UCSD-AML1 (cell line): Measurements from ENCODE around the gene PEAK1.

Experiments
- DNase-seq: peaks from one replicate; lab custom pipeline; 2025; ENCODE audit not compliant: unreplicated experiment; lab: John Stamatoyannopoulos, UW

Gene PEAK1

DNA sequence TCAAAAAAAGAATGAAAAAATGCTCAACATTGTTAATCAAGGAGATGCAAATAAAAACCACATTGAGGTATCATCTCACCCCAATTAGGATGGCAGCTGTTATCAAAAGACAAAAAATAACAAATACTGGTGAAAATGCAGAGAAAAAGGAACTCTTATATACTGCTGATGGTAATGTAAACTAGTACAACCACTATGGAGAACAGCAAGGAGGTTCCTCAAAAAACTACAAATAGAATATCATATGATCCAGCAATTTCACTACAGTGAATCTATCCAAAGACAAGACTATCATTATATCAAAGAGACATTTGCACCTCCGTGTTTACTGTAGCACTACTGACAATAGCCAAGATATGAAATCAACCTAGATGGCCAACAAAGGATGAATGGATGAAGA is 58.4 kb downstream of the PEAK1 start:
- DNase-seq: no peak

GRCh38 chr15:77358545-77359240 is 61.2 kb downstream of the PEAK1 start:
- no peak for DNase-seq

DNA sequence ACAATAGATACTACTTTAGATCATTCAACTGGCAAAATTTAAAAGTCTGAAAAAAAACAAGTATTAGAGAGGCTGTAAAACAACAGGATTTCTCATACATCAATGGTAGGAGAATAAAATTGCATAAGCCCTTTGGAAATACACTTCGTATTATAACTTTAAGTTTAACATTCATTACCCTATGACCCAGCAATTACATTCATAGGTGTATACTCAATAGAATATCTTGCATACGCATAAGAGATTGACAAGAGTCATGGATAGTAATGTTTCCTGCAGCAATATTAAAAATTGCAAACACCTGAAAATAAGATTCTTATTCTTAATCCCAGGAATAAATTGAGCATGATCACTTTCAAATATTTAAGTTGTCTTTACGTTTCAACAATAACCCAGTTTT is 63.6 kb downstream of the PEAK1 start:
- no peak for DNase-seq

DNA sequence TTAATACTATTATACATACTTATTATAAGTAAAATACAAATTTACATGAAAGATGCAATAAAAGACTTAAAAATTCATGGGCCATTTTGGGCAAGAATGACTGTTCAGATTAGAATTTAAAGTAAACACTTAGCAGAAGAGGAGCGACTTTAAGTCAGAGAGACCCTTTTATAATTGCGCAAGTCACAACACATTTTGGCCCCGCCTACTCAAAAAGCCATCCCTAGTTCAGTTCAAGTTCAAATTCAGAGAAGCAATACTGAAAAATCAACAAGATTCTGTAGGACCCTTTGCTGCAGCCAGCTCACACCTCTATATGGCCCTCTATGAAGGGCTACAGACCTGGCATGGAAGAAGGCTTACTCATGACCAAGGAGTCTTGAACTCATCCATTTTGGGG is 64.6 kb downstream of the PEAK1 start:
- no peak for DNase-seq

- DNase-seq: no peak
Observed at GRCh38 chr15:77354063-77354462, 65.8 kb downstream of the PEAK1 start.

- no peak for DNase-seq
Observed at GRCh38 chr15:77352887-77353286, 67.0 kb downstream of the PEAK1 start.

DNA sequence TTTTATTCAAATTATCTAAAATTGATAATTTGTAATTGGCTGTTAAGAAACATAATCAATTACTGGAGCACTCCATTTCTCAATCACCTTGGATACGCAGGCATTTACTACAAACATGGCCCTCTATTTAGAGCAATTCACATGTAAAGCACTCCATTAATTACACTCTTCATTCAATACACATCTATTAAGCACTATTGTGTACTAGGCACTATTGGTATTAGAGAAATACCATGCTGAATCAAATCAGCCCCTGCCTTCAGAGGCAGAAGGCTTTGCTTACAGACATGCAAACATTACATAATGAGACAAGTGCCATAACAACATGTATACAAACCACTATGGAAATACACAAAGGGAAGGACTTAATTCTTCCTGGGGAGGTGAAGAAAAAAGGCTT is 69.1 kb downstream of the PEAK1 start:
- no peak for DNase-seq

- no peak for DNase-seq
Observed at GRCh38 chr15:77349666-77350065, 70.2 kb downstream of the PEAK1 start.

- DNase-seq: no peak
Observed at GRCh38 chr15:77348511-77348910, 71.4 kb downstream of the PEAK1 start.

GRCh38 chr15:77347197-77347596 is 72.7 kb downstream of the PEAK1 start:
- DNase-seq: no peak

DNA sequence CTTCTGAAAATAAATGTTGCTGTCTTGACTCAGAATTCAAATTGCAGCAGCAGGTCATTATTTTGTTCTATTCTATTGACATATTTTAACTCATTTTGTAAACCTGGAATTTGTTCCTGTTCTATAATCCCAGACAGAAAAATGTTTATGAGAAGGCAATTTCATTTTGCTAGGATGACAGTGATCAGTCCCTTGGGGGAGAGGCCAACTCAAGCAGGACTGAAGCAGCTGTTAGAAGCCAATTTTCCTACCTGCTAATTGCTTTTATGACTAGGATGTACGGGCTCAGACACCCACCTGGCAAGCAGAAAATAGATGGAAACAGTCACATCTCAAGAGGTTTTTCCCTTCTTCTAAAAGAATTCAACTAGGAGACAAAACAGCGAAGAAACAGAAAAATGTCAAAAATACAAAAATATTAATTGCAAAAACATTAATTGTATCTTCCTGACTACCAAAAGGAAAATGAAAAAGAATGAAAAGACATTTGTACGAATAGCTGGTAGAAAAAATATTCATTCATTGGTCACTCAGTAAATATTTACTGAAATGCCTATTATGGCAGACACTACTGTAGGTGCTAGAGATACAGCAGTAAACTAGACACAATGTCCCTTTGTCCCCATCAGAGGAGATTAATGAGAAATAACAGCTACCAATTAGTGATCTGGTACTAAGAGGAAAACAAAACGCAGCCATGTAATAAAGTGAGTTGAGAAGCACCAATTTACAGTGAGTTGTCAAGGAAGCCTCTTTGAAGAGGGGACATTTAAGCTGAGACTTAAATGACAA is 73.5 kb downstream of the PEAK1 start:
- no peak for DNase-seq

GRCh38 chr15:77342807-77343206 is 77.1 kb downstream of the PEAK1 start:
- DNase-seq: no peak

- DNase-seq: no peak
Observed at GRCh38 chr15:77340245-77340644, 79.7 kb downstream of the PEAK1 start.

GRCh38 chr15:77336006-77336405 is 83.9 kb downstream of the PEAK1 start:
- no peak for DNase-seq

DNA sequence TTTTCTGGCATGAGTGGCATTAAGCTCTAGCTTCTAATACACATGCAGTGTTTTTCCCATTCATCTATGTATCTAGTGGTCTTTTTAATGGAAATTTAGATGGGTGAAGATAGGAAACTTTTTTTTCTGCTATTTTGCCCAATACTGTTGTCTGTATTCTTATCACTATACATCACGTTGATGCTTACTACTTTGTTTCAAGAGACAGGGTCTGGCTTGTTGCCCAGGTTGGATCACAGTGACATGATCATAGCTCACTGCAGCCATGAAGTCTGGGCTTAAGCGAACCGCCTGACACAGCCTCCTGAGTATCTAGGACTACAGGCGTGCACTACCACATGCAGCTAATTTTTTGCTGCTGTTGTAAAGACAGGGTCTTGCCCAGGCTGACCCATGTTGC is 84.6 kb downstream of the PEAK1 start:
- no peak for DNase-seq

DNA sequence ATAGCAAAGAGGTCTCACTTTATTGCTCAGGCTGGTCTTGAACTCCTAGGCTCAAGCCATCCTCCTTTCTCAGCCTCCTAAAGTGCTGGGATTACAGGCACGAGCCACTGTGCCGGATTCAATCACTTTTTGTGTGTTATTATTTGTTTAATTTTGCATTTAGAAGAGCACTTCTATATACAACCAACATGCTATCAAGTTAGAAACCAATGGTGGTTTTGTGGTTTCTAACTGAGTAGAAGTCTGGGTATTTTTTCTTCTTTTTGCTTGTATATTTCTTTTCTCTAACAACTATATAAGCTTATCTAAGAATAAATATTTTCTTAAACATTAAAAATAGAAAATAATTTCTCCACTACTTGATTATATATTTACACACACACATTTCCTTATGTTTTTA is 86.7 kb downstream of the PEAK1 start:
- no peak for DNase-seq

- no peak for DNase-seq
Observed at GRCh38 chr15:77329202-77329601, 90.7 kb downstream of the PEAK1 start.

GRCh38 chr15:77327844-77328529 is 91.9 kb downstream of the PEAK1 start:
- DNase-seq: no peak

DNA sequence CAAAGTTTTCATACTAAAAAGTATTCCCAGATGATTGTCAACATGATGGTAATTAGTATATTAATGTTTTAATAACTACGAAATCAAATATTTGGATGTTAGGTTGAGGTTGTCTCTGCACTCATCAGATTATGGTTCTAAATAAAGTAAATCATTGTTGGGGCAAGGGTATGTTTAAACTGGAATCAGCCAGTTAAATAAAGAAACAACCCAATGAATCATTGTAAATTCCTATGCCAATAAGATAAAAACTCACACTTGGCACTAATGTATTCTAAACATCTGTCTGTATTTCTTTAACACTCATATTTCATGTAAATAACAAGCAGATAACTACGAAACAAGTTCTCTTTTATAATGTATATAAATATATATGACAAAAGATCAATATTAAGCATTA is 92.7 kb downstream of the PEAK1 start:
- DNase-seq: no peak

- DNase-seq: no peak
Observed at GRCh38 chr15:77326366-77326765, 93.5 kb downstream of the PEAK1 start.

- no peak for DNase-seq
Observed at GRCh38 chr15:77312523-77312922, 107.4 kb downstream of the PEAK1 start.
